ENCODE measurements around the gene PF4V1.
"Not testable (repeated sequence)": the region's sequence is repeated elsewhere in the genome, so short reads cannot be mapped to it uniquely, and the experiment has no call there.

PF4V1 gene

GRCh38 chr4:73870768-73871167 lies 17.7 kb downstream of the PF4V1 start:
- no peak for DNase-seq (ENCODE audit: low read depth, low spot score)

GRCh38 chr4:73871511-73872310 lies 18.6 kb downstream of the PF4V1 start:
- DNase-seq (ENCODE audit: low read depth, low spot score) = no peak

DNA sequence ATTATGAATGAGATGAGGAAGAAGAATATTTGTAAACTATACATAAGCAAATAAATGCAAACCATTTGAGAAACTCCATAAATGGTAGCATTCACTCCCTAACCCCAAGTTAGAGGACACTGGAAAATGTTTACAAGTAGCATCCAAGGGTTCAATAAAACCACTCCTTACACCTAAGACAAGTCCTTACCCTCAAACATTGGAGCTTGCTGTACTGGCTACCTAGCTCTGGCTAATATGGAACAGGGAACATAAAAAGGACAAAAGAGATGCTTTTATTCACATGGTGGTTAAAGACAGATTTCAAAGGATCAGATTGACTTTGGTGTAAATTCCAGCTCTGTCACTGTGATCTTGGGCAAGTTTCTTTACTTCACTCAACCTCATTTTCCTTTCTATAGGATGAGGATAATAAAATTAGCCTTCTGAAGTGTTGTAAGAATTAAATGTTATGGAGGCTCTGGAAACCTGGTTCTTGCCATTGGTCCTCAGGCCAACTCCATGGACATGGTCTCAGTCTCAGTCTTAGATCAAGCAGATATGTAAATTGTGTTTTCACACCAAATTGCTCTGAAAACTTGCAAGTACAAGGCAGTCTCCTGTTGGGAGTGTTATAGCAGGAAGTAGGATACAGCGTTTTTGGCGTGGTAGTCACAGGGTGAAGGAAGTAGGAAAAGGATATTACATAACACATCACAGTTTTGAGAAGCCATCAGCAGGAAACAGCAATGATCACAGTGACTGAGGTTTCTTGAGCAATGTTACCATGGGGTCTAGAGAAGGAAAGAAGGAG lies 19.4 kb downstream of the PF4V1 start:
- DNase-seq (ENCODE audit: low read depth, low spot score) = no peak

- no peak for DNase-seq (ENCODE audit: low read depth, low spot score)
These were observed 21.3 kb downstream of the PF4V1 start for GRCh38 chr4:73874386-73874785.

DNA sequence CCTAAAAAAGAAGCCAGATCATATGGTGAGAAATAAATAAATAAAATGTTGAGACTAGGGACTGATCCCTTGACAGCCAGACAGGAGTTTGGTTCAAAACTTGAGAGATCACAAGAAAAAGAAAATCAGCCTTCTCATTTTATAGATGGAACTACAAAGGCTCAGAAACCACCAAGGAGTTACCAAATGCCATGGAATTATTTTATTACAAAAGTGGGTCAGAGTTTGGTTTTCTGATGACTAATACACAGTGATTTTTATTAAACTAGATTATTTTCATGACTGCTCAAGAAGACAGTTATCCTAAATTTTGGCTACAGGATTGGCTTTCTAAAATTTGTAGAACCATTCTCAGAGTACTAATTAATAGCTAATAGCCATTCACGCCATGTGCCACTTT lies 22.3 kb downstream of the PF4V1 start:
- DNase-seq (ENCODE audit: low read depth, low spot score) = no peak

DNA sequence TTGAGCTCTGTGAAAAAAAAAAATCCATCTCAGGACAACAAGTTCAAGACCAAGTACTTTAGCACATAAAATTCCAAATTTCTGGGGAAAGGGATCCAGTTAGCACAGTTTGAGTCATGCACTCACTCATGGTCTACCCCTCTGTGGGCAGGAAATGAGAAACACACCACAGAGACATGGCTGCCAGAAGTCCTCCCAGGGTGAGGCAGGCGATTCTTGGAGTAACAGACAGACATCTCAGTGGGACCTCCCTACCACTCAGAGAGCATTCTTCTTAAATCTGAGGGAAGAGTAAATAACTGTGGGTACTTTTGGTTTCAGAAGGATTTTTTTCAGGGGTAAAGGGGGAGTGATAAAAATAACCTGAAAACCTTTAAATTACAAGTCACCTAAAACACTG lies 30.2 kb downstream of the PF4V1 start:
- no peak for DNase-seq (ENCODE audit: low read depth, low spot score)

GRCh38 chr4:73885574-73886267 lies 32.6 kb downstream of the PF4V1 start:
- no peak for DNase-seq (ENCODE audit: low read depth, low spot score)

DNA sequence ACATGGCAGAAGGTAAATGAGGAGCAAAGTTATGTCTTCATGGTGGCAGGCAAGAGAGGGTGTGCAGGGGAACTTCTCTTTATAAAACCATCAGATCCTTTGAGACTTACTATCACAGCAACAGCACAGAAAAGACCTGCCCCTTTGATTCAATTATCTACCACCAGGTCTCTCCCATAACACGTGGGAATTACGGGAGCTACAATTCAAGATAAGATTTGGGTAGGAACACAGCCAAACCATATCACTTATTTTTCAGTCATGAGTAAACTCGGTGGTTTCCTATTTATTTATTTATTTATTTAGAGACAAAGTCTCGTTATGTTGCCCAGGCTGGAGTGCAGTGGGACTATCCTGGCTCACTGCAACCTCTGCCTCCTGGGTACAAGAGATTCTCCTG lies 38.2 kb downstream of the PF4V1 start:
- DNase-seq (ENCODE audit: low read depth, low spot score) = no peak

DNA sequence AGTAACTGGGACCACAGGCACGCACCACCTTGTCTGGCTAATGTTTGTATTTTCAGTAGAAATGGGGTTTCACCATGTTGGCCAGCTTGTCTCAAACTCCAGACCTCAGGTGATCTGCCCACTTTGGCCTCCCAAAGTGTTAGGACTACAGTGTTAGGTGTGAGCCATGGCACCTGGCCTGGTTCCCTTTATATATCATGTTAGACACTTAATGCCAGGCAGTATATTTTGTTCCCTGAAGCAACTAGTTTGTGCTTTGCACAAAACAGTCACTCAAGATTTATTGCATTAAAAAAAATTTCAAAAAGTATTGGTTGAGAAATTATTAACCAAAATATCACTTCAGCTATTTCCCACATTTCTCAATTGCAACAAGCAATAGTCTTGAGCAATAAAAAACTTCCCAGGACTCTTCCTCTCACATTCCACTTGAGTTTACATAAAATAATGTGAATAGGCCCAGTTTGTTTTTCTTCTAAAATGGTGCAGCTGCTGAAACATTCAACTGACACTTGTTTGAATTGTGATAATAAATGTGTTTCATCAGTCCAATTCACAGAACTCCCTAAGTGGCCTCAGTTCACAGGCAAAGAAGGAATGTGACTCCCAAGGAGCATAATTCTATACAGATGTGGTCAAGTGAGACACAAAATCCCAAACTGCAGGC lies 38.8 kb downstream of the PF4V1 start:
- DNase-seq (ENCODE audit: low read depth, low spot score) = no peak

DNA sequence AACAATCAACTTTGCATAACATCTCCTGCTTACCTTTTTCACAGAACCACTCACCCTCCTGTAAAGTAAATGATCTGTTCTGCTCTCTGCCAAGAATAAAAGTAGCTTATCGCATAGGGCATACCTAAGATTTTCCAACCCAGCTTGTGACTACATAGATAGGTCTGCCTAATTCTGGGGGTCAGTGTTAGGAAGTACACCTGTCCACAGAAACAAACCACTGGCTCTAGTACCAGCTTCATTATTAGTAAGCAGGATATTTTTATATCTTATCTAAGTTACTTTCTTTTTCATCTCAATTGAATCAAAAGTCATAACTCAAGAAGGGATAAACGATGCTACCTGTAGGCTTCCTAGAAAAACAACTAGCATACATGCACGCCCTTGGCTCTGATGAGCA lies 39.9 kb downstream of the PF4V1 start:
- DNase-seq (ENCODE audit: low read depth, low spot score) = no peak

DNA sequence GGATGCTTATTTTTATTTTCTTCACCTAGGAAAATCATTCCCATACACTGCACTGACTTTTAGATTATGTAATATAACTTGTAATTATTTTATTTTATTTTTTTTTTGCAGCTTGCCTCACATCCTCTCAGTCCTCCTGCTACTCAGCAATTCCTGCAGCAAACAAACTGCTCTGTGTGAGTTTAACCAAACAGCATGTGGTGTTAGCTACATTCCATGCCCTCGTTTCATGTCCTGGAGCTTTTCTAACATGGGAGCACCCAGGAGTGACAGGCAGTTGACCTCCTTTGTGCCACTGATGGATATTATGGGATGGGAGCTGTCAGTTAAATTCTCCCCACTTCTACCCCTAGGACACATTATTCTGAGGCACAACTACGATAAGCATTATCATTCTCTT lies 40.9 kb downstream of the PF4V1 start:
- no peak for DNase-seq (ENCODE audit: low read depth, low spot score)

GRCh38 chr4:73895201-73896175 lies 42.4 kb downstream of the PF4V1 start:
- no peak for DNase-seq (ENCODE audit: low read depth, low spot score)

- no peak for DNase-seq (ENCODE audit: low read depth, low spot score)
These were observed 43.3 kb downstream of the PF4V1 start for GRCh38 chr4:73896416-73896815.

DNA sequence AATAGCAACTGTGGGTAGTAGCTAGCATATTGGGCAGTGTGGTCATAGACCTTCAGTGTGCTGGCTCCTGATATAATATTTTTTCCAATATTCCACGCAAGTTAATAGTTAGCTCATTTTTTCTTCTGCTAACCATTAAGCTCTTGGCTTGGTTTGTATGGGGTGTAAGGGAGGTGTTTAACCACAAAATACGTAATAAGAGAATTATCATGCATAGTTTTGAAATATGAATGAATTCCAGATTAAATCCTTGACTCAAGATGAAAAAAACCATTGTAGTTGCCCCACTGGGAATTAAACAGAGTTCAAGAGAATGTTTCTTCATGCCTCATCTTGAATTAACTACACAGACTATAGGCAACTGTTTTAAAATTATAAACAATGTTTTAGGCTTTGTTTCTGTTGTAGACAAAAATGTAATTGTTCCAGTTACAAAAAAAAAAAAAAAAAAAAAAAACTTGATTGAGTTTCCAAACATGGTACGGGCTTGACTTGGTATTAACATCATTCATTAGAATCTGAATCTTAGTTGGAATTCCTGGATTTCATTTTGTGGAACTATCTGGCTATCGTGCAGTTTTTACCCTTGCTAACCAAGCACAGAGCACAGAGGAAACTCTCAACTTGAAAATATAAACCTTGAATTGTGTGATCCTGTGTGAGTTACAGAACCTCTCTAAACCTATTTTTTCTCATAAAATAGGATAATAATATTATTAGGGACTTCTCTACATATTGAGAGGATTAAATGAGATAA lies 44.5 kb downstream of the PF4V1 start:
- no peak for DNase-seq (ENCODE audit: low read depth, low spot score)

- DNase-seq (ENCODE audit: low read depth, low spot score) = not testable (repeated sequence)
These were observed 46.2 kb downstream of the PF4V1 start for GRCh38 chr4:73899338-73899737.

GRCh38 chr4:73901031-73901430 lies 47.9 kb downstream of the PF4V1 start:
- no peak for DNase-seq (ENCODE audit: low read depth, low spot score)

- no peak for DNase-seq (ENCODE audit: low read depth, low spot score)
These were observed 49.0 kb downstream of the PF4V1 start for GRCh38 chr4:73902038-73902637.

- DNase-seq (ENCODE audit: low read depth, low spot score) = no peak
These were observed 49.9 kb downstream of the PF4V1 start for GRCh38 chr4:73902817-73903547.
